Activated naive CD8-positive, alpha-beta T cell treated with anti-CD3 and anti-CD28 coated beads for 36 hours (primary cell): ENCODE data around the gene LRRC4. TPM values are rescaled to one million over a fixed set of nuclear protein-coding genes. Genes with fewer than 3 reads are reported as not detected.
A peak's percentile ranks its signal among the peaks of the same experiment; 100 is the strongest.

Experiments used
- DNase-seq: peaks from one replicate; pipeline ENCODE4 v3.0.0; 2021
- H3K27ac Mint-ChIP-seq: one replicate; pipeline ENCODE4 v1.8.0; 2022; ENCODE audit warnings: mild to moderate bottlenecking, moderate library complexity, mixed read lengths
- H3K27me3 Mint-ChIP-seq: one replicate; pipeline ENCODE4 v1.8.0; 2022; ENCODE audit warnings: mild to moderate bottlenecking, mixed read lengths
- H3K36me3 Mint-ChIP-seq: one replicate; pipeline ENCODE4 v1.8.0; 2021; ENCODE audit warnings: mild to moderate bottlenecking, mixed read lengths
- H3K4me1 Mint-ChIP-seq: one replicate; pipeline ENCODE4 v1.8.0; 2021; ENCODE audit warnings: mixed read lengths
- H3K4me3 Mint-ChIP-seq: one replicate; pipeline ENCODE4 v1.8.0; 2022; ENCODE audit warnings: mild to moderate bottlenecking, moderate library complexity, mixed read lengths
- H3K9me3 Mint-ChIP-seq: one replicate; pipeline ENCODE4 v1.8.0; 2022; ENCODE audit warnings: mixed read lengths
- total RNA-seq, 2 experiments: library from RNA; stranded (reverse); gene quantifications; one replicate each; pipeline ENCODE4 v1.2.3, GENCODE V29; 2021

LRRC4 gene, protein sequence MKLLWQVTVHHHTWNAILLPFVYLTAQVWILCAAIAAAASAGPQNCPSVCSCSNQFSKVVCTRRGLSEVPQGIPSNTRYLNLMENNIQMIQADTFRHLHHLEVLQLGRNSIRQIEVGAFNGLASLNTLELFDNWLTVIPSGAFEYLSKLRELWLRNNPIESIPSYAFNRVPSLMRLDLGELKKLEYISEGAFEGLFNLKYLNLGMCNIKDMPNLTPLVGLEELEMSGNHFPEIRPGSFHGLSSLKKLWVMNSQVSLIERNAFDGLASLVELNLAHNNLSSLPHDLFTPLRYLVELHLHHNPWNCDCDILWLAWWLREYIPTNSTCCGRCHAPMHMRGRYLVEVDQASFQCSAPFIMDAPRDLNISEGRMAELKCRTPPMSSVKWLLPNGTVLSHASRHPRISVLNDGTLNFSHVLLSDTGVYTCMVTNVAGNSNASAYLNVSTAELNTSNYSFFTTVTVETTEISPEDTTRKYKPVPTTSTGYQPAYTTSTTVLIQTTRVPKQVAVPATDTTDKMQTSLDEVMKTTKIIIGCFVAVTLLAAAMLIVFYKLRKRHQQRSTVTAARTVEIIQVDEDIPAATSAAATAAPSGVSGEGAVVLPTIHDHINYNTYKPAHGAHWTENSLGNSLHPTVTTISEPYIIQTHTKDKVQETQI
- not detected for total RNA-seq

DNA sequence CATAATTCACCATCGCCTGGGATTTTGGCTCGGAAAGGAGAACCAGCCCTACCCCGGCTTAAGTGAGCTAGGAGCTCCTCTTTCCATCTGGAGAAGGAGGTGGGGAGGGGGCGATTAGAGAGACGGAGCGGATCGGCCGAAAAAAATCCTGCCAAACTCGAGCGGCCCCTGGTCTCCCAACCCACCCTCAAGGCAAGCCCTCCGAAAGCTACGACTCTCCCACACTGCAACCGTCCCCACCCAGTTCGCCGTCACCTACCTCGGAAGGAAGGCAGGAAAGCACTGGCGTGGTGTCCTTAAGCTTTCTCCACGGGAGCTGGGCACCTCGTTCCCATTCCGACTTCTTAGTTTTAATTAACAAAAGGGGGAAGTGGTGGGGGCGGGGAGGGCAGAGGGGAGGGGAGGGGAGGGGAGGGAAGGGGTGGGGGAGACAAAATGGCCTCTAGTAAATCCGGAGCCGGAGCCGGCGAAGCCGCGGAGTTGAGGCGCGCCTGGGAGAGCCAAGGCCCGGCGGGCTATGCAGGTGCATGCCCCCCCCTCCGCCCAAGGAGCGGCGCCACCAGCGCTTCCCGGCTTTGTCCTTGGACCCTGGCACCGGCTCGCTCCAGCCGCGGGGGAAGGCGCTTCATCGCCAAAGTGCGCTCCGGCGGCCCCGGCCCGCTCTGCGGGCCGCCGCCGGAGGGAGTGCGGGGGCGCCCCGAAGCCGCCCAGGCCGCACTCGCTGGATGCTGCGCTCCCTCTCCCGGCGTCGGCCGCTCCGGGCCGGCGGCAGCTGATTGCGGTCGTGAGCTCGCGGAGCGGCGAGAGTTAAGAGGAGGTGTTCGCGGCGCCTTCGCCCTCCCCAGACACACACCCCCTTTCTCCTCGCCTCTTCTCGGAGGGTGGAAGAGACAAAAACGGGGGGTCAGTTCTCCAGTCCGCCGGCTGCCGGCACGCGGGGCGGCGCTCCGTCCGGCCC is at the start of gene LRRC4:
Gene LRRC4 (minus strand): TSS at position 784 of the 958 bp plus-strand sequence. CDS start 797 bp downstream, outside the sequence.
- Mint-ChIP-seq H3K9me3 (no peaks in the 10 kb centered on the region), H3K27me3 (peaks cover 7% of the 10 kb centered on the region), H3K27ac (no peak within 1 kb of the TSS), H3K4me3 (peak within 1 kb of the TSS; percentile 74), H3K4me1 (peaks cover 10% of the 10 kb centered on the region), H3K36me3 (peaks cover 23% of the 10 kb centered on the region)
- peak; percentile 42 for DNase-seq

DNA sequence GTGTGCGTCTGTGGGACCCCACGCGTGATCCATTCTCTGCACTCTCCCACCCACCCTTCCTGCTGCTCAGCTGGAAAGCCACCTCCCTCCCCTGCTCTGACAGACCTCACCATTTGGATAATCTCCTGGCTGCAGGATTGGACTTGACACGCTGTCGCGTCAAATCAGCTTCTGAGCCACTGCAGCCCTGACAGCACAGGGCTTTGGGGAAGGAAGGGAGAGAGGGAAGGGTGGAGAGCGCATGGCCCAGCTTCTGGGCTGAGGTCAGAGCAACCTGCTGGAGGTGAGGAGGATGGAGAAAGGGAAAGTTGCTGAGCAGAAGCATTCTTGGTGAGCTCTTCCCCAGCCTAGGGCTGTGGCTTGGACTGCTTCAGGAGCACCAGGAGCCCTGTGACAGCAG is 48.9 kb upstream of the LRRC4 start:
- Mint-ChIP-seq H3K27ac (no peak overlapping the region), H3K36me3 (peaks cover 8% of the 10 kb centered on the region), H3K27me3 (no peaks in the 10 kb centered on the region), H3K4me3 (no peak overlapping the region), H3K4me1 (no peaks in the 10 kb centered on the region), H3K9me3 (no peaks in the 10 kb centered on the region)
- no peak for DNase-seq

DNA sequence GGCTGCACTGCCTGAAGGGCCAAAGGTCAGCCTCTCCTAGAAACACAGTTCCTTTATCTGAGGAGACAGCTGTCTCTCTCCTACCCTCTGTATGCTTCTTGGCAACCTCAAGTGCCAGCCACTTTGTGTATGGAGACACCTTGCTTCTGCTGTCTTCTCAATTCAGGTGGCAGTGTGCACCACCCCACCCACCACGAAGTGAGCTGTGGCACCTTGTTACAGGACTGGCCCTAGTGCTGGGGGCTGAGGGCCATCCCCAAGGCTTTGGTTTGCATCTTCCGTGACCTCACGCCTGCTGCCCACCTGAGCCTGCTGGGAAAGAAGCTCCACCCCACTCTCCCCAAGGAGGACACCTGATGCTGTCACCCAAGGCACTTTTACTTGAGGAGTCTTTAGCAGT is 47.1 kb upstream of the LRRC4 start:
- Mint-ChIP-seq H3K9me3 (no peaks in the 10 kb centered on the region), H3K4me1 (no peaks in the 10 kb centered on the region), H3K4me3 (no peak overlapping the region), H3K27me3 (no peaks in the 10 kb centered on the region), H3K27ac (no peak overlapping the region), H3K36me3 (peaks cover 8% of the 10 kb centered on the region)
- DNase-seq: no peak

DNA sequence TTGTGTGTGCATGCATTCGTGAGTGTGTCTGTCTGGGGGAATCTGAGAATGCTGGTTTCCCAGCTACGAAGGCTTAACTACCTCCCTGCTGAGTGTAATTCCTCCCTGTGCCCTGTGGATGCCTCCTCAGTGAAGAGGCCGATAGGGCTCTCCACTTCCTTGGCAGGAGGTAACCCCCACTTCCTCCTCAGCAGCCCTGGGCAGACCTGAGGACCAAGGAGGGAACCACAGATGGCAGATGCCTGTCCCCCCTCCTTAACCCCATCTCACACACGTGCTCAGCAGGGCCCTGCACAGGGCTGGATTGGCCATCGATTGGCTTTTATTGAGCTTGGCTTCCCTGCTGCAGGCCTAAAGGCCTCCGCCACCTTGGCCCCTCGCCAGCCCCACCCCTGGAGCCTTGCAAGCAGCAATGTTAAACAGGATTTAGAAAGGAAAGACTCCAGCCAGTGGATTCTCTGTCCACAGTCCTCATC is 45.6 kb upstream of the LRRC4 start:
- Mint-ChIP-seq H3K9me3 (no peaks in the 10 kb centered on the region), H3K27ac (no peak overlapping the region), H3K27me3 (no peaks in the 10 kb centered on the region), H3K4me1 (no peaks in the 10 kb centered on the region), H3K4me3 (no peak overlapping the region), H3K36me3 (peaks cover 8% of the 10 kb centered on the region)
- DNase-seq: no peak

DNA sequence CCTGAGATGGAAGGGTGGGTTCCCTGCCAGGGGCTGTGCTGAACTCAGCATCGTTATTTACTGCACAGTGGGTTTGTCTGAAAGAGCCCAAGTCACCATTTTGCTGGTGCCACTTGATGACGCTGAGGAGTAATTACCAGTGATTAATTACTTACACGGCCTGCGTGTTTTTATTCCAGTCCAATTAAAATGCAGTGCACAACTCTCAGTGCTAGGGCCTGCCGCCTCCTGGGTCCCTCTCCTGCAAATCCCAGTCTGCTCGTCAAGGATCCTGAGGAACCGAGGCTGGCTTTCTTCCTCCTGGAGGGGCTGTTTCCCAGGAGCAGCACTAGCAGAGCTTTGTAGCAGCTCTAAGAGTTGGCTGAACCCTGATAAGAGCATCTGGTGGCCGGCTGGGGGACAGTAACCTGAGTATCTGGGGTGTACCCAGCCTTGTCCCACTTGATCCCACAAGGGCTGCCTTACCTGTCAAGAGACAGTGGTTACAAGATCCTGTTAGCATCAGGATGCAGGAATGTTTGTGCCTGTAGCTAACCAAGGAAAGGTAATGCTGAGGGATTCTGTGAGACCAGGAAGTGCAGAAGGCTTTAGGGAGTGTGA is 45.1 kb upstream of the LRRC4 start:
- Mint-ChIP-seq H3K27me3 (no peaks in the 10 kb centered on the region), H3K27ac (no peak overlapping the region), H3K9me3 (no peaks in the 10 kb centered on the region), H3K4me3 (no peak overlapping the region), H3K4me1 (peaks cover 3% of the 10 kb centered on the region), H3K36me3 (peaks cover 8% of the 10 kb centered on the region)
- DNase-seq: no peak

DNA sequence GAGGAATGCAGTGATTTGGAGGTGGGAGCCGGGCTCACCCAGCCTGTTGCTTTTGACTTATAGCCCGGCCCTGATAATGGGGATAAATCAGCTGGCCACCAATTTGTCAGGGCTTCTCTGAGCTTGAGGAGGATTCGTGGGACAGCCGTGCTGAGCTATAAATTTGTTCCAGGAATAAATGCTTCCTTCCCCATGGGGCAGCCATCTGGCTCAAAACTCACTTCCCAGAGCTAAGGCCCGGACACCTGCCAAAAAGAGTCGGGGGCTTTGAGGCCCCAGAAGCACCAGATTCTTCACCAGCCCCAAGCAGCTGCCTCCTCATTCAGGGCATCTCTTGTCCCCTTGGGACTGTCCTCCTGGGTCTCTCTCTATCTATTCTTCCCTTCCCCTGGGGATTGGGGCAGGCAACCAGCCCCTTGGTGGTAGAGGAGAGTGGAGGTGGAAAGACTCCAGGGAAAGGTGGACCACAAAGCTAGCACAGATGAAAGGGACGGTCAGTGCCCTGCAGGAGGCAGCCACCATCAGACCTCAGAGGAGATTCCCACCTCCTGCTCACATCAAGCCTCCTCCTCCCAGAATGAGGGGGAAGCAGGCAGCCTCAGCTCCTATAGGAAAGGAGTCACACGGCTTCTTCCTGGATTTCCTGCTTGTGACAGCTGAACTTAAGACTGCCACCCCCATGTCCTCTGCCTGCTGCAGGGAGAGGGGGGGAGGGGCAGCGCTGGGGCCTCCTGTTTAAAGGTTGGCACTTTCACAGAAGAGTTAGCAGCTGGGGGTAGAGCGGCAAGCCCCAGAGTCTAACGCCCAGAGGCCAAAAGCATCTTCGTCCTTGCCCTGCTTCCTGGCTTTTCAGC is 44.2 kb upstream of the LRRC4 start:
- H3K4me1 Mint-ChIP-seq: peaks cover 10% of the 10 kb centered on the region
- no peaks in the 10 kb centered on the region for H3K27me3 Mint-ChIP-seq
- H3K36me3 Mint-ChIP-seq: peaks cover 9% of the 10 kb centered on the region
- no peak for DNase-seq
- no peak overlapping the region for H3K4me3 Mint-ChIP-seq
- H3K9me3 Mint-ChIP-seq: no peaks in the 10 kb centered on the region
- no peak overlapping the region for H3K27ac Mint-ChIP-seq

DNA sequence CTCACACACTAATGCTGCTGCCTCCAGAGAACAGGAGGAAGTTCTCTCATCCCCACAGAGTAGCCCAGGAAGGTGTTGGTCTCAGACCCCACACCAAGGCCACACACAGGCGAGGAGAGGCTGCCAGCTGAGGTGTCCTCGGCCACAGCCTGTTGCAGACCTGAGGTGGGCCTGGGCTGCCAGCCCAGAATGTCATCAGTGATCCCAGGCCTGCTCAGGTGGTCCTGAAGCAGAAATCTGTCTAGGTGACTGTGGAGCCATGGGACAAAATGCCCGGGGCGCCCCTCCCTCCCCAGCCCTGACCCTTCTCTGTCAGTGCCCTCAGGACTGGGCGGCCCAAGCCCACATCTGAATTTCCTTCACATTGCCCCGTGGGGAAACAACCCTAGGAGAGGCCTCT is 43.5 kb upstream of the LRRC4 start:
- peaks cover 14% of the 10 kb centered on the region for H3K36me3 Mint-ChIP-seq
- no peaks in the 10 kb centered on the region for H3K27me3 Mint-ChIP-seq
- no peaks in the 10 kb centered on the region for H3K9me3 Mint-ChIP-seq
- no peak overlapping the region for H3K27ac Mint-ChIP-seq
- H3K4me1 Mint-ChIP-seq: peaks cover 13% of the 10 kb centered on the region
- H3K4me3 Mint-ChIP-seq: no peak overlapping the region
- DNase-seq: no peak

DNA sequence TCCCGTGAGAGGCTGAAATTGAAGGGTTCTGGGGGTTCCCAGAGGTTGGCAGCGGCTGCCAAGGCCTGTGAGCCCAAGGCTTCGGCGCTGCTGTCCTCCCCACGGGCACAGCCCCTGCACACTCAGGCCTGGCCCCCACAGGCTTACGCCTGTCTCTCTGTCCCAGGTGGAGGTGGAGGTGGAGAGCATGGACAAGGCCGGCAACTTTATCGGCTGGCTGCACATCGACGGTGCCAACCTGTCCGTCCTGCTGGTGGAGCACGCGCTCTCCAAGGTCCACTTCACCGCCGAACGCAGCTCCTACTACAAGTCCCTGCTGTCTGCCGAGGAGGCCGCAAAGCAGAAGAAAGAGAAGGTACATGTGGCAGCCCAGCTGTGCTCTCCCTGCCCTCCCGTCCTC is 43.1 kb upstream of the LRRC4 start:
- H3K9me3 Mint-ChIP-seq: no peaks in the 10 kb centered on the region
- no peak overlapping the region for H3K4me3 Mint-ChIP-seq
- H3K36me3 Mint-ChIP-seq: peaks cover 15% of the 10 kb centered on the region
- H3K4me1 Mint-ChIP-seq: peaks cover 13% of the 10 kb centered on the region
- no peaks in the 10 kb centered on the region for H3K27me3 Mint-ChIP-seq
- DNase-seq: no peak
- H3K27ac Mint-ChIP-seq: no peak overlapping the region

DNA sequence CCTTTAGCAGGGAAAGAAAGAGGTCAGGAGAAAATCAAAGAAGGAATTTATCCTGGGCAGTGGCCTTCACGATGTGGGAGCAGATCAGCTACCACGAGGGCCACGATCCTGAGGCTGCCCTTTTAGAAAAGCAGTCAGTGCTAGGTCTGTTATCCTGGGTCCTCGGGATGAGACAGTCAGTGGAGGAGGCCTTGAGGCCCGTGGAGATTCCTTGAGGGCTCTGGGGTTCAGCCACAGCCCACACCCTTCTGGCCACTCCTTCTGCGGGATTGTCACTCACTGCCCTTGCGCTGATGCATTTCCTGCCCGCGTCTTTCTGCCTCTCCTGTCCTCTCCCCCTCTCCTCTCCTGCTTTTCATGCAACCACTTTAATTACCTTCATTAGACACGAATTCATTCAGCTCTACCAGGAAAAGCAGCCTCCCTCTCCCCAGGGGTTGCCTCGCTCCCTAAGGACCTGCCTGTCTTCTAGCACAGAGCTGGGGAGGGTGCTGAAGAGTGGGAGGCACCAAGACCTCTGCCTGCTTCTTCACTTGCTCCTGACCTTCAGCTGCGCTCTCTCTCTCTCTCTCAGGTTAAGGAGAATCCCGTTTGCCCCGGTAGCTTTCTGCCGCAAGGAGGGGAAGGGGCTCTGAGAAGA is 42.6 kb upstream of the LRRC4 start:
- peaks cover 13% of the 10 kb centered on the region for H3K4me1 Mint-ChIP-seq
- H3K36me3 Mint-ChIP-seq: peaks cover 15% of the 10 kb centered on the region
- no peak for DNase-seq
- H3K9me3 Mint-ChIP-seq: no peaks in the 10 kb centered on the region
- no peak overlapping the region for H3K4me3 Mint-ChIP-seq
- H3K27me3 Mint-ChIP-seq: no peaks in the 10 kb centered on the region
- H3K27ac Mint-ChIP-seq: no peak overlapping the region

DNA sequence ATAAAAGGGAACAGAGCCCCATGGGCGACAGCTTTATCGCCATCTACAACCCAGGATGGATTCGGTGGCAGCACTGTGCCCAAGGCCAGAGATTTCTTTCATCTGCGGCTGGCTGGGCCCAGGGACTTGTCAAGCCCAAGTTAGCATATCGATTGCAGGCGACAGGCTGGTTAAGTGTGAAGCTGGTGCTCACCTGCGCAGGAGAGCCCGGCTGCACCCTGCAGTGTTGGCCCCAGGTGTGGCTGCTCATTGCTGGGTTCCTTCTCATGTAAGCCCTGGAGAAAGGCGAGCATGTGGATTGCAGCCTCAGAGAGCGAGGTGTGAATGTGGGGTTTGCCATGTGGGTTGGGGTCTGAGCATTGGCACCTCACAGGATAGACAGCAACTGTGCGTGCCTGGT is 40.6 kb upstream of the LRRC4 start:
- Mint-ChIP-seq H3K27ac (no peak overlapping the region), H3K9me3 (no peaks in the 10 kb centered on the region)
- DNase-seq: no peak

DNA sequence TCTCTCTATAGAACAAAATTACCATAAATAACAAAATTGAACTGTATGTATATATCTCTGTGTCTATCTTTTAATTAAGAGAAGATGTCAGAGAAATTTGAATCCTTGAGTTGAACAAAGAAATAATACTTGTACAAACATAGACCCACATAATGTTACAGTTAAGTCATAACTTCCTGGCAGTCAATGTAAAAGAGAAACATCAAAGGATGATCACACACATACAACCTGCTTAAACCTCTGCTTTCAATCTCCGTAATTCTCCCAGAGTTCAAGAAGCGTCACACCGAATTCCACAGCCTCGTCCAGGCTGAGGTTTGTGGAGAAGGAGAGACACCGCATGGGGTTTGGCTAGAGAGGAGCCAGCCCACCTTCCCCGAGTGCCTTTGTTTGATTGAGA is 40.1 kb upstream of the LRRC4 start:
- no peak for DNase-seq
- no peaks in the 10 kb centered on the region for H3K27me3 Mint-ChIP-seq
- peaks cover 11% of the 10 kb centered on the region for H3K36me3 Mint-ChIP-seq
- no peaks in the 10 kb centered on the region for H3K9me3 Mint-ChIP-seq
- no peak overlapping the region for H3K4me3 Mint-ChIP-seq
- H3K27ac Mint-ChIP-seq: no peak overlapping the region
- peaks cover 22% of the 10 kb centered on the region for H3K4me1 Mint-ChIP-seq

More for the DNA sequence above, 40.6 kb upstream of the LRRC4 start:
- H3K4me1 Mint-ChIP-seq: peaks cover 22% of the 10 kb centered on the region
- H3K27me3 Mint-ChIP-seq: no peaks in the 10 kb centered on the region
- H3K4me3 Mint-ChIP-seq: no peak overlapping the region
- peaks cover 11% of the 10 kb centered on the region for H3K36me3 Mint-ChIP-seq

DNA sequence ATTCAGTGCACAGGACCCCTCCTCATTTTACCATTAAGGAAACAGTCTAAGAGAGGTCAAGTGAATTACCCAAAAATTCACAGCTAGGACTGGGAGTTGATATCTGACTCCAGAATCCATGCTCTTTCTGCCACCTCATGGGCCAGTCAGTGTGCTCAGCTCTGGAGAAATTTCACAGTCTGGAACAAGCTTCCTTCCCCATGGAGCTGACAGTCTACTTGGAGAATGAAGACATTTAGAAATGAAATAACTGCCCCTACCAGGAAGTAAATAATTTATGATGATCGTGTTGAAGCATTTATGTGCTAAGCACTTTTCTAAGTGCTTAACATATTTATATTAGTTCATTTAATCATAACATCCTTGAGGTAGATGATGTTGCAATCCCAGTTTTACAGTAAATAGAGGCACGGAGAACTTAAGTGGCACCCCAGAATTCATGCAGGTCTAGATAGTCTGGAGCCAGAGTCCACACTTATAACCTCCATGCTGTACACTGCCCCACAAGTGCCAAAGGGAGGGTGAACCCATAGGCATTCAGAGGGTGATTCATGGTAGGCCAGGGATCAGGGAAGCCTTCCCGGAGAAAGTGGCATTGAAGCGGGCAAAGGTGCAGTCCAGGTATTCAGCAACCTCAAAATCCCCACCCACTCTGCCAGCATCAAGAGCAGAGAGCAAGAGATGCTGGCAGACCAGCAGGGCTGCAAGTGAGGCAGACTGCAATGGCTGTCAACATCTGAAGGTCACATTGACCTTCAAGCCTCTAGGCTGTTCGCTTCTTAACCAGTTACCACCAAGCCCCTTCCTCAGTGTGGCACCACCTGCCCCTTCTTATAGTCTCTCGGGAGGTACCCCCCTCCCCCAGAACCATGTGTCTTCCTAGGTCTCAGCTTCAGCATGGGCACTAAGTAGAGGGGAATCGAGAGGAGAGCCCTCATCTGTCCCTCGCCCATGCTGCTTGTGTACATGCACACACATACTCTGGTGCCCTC is 38.4 kb upstream of the LRRC4 start:
- no peaks in the 10 kb centered on the region for H3K9me3 Mint-ChIP-seq
- H3K36me3 Mint-ChIP-seq: peaks cover 13% of the 10 kb centered on the region
- H3K4me3 Mint-ChIP-seq: no peak overlapping the region
- H3K27me3 Mint-ChIP-seq: no peaks in the 10 kb centered on the region
- H3K4me1 Mint-ChIP-seq: peaks cover 22% of the 10 kb centered on the region
- DNase-seq: no peak
- H3K27ac Mint-ChIP-seq: no peak overlapping the region

DNA sequence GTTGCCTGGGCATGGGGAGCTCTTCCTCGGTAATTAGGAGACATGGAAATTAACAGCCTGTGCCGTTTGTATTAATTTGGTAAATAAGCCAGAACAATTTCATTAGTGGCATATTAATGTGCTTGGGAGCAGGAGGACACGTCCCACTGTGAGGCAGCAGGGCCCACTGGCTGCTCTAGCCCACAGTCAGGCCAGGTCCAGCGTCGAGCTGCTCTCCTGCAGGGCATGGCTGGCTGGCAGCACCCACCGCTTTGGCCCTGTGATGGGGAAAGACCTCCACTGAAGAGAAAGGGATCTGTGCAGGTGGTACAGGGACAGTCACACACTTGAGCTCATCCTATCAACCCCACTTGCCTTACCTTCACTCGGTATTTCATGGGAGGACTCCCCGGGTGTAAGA is 37.5 kb upstream of the LRRC4 start:
- Mint-ChIP-seq H3K4me3 (no peak overlapping the region), H3K27ac (no peak overlapping the region), H3K27me3 (no peaks in the 10 kb centered on the region), H3K9me3 (no peaks in the 10 kb centered on the region), H3K36me3 (peaks cover 18% of the 10 kb centered on the region), H3K4me1 (peaks cover 26% of the 10 kb centered on the region)
- DNase-seq: no peak
